IMR-90 (cell line): ENCODE results near the gene HDAC10.

Source experiments
- MAFK ChIP-seq: IDR thresholded peaks from 2 replicates; pipeline ENCODE4 v1.6.1; 2012; ENCODE audit warnings: low read depth, low read length, improper control_type of control experiment
- POLR2A ChIP-seq: IDR thresholded peaks from 2 replicates; pipeline ENCODE4 v1.6.1; 2012; ENCODE audit warnings: mild to moderate bottlenecking, low read depth, low read length

DNA sequence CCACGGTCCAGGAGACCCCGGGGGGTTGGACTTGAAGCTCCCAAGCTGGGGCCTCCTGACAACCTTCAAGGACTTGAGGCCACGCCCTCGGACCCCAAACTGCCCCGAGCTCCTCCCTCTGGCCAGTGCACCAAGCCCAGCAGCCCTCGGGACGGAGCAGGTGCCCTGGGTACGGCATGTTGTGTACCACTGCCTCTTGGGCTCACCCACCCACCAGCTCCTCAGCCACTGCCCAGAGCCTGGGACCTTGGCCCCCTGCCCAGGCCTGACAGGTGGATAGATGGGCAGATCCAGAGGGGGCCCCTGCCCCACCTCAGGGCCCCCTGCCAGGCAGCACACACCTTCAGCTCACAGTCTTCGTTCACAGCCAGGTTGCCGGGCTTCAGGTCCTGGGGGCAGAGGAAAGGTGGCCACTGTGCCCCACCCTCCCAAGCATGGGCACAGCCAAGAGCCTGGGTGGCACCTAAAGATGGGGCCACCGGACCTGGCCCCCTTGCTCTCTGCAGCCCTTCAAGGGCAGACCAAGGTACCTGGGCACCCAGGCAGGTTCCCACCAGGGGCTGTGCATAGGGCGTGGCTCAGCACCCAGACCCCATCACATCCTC, 5.3 kb upstream of the HDAC10 start:
- TF ChIP-seq MAFK (no peak), POLR2A (no peak)
